Body of pancreas (tissue), 4 donors: ENCODE results near the gene METRNL. TPM values are rescaled to one million over a fixed set of nuclear protein-coding genes. Genes with fewer than 3 reads are reported as not detected.

Experiments used
- ATAC-seq: fragments of 150-250 bp; one replicate; pipeline ENCODE4 v1.9.1; 2016
- DNase-seq, 4 donors: peaks; one replicate each; pipeline ENCODE4 v3.0.0-alpha.2; 2019
- H3K27ac ChIP-seq, 4 donors: fragments of 200-600 bp; sonication (generic); 1 replicate in 3 of 4; 2 replicates in 1 of 4; pipeline versions ENCODE4 v1.5.1 to v1.6.1; 2016 to 2019; ENCODE audit warnings: mild to moderate bottlenecking in 1 of 4, mixed read lengths in 1 of 4, moderate library complexity in 1 of 4
- H3K27me3 ChIP-seq, 2 donors: fragments of 200-600 bp; sonication (generic); one replicate each; pipeline ENCODE4 v1.6.0; 2016; ENCODE audit warnings: mild to moderate bottlenecking in 1 of 2
- H3K36me3 ChIP-seq, 2 donors: fragments of 200-600 bp; sonication (generic); replicated peaks in 1 of 2; 2 replicates each; pipeline ENCODE4 v1.5.1; 2016; ENCODE audit warnings: low read depth in 2 of 2; ENCODE audit not compliant: insufficient read depth in 1 of 2
- H3K4me1 ChIP-seq: fragments of 200-600 bp; sonication (generic); one replicate; pipeline ENCODE4 v1.6.0; 2016
- H3K4me3 ChIP-seq, 2 donors: fragments of 200-600 bp; sonication (generic); 1 replicate in 1 of 2; 2 replicates in 1 of 2; pipeline ENCODE4 v1.5.1; 2016 to 2019
- H3K9me3 ChIP-seq, 3 donors: fragments of 200-600 bp; sonication (generic); 1 replicate in 2 of 3; 2 replicates in 1 of 3; pipeline ENCODE4 v1.5.1; 2016
- CTCF ChIP-seq, 7 experiments: fragments of 450-650 bp in 4 of 7; fragments of 200-600 bp in 3 of 7; sonication (generic) in 3 of 7; IDR thresholded peaks; one replicate each; pipeline ENCODE4 v1.5.1; 2016 to 2019; ENCODE audit warnings: antibody characterized with exemption in 7 of 7
- POLR2A ChIP-seq, 3 donors: fragments of 450-650 bp; IDR thresholded peaks; one replicate each; pipeline ENCODE4 v1.6.1; 2016; ENCODE audit warnings: antibody characterized with exemption in 3 of 3, mild to moderate bottlenecking in 2 of 3
- whole genome bisulfite sequencing, 2 donors: methylation state at CpG; one replicate each; pipeline ENCODE4 v1.1.5; 2017; 5-methylcytosine and 5-hydroxymethylcytosine counted together
- intact Hi-C: fragments of 100-400 bp; cut with DNase I; formaldehyde crosslinking; loops from one replicate; pipeline ENCODE4 v1.15.1; 2023
- total RNA-seq, 2 donors: library from RNA; depleted of rRNA; stranded (reverse); fragments of >200 nt; gene quantifications; one replicate each; pipeline ENCODE4 v1.1.0, GENCODE V29; 2016

METRNL gene
- total RNA-seq, 2 donors from 2014 or later = 21.3 to 26.4 TPM

DNA sequence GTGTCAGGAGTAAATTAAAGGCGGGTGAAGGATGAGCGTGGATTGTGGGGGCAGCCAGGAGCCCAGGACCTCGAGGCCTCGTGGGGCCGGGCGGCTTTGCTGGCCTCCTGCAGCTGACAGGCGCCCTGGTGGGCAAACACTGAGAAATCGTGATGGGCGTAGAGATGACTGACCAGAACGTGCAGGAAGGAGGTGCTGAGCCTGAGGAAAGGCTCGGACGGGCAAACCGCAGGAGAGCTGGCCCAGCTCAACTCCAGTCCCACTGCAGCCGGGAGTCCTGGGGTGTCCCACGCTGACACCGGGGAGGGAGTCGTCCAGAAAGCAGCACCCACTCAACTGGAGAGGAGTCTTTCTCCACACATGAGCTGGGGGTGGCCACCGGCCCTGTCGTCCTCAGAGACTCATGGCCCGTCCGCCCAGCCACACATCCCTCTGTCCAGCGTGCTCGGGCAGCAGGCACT is 36.9 kb downstream of the METRNL start:
- H3K27ac ChIP-seq = no peak overlapping the region
- H3K36me3 ChIP-seq = no peaks in the 10 kb centered on the region
- ATAC-seq = no peak
- DNase-seq = no peak
- H3K4me1 ChIP-seq = no peaks in the 10 kb centered on the region
- H3K4me3 ChIP-seq = no peak overlapping the region
- H3K9me3 ChIP-seq = no peaks in the 10 kb centered on the region
- H3K27me3 ChIP-seq = no peaks in the 10 kb centered on the region
- TF ChIP-seq POLR2A (IDR thresholded peaks at IDR 0.05) (no peak), CTCF (IDR thresholded peaks at IDR 0.05) (no peak)
- WGBS, 2 donors = 80 to 84% methylated on average over 13 to 23 of the region's 23 CpGs
- intact Hi-C loops = no loop called here

- no peak for DNase-seq
- ATAC-seq = no peak
- Histone ChIP-seq H3K9me3 (no peaks in the 10 kb centered on the region), H3K4me1 (no peaks in the 10 kb centered on the region), H3K4me3 (no peak overlapping the region), H3K27ac (no peak overlapping the region), H3K36me3 (no peaks in the 10 kb centered on the region), H3K27me3 (no peaks in the 10 kb centered on the region)
- 85% methylated on average over 20 to 21 of the region's 21 CpGs for whole genome bisulfite sequencing, 2 donors
- TF ChIP-seq CTCF (IDR thresholded peaks at IDR 0.05) = no peak
- no peak for TF ChIP-seq POLR2A (IDR thresholded peaks at IDR 0.05)
- intact Hi-C loops = no loop called here
Observed at GRCh38 chr17:83116783-83117555, 37.6 kb downstream of the METRNL start.

DNA sequence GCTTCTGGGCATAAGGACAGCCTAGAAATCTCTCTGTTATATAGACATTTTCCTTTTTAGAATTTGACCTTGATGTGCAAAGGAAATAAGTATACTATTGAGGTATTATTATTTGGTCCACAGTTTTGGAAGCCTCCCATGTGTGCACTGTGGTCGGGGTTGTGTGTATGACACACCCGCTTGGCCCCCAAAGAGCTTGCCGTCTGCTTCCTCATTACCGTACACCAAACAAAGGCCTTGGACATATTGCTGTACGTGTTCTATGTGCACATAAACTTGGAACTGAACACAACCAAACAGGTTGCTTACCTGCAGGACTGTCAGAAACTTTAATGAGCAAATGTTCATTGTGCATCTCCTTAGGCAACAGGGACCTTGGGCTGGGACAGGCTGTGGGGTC is 38.2 kb downstream of the METRNL start:
- intact Hi-C loops = no loop called here
- 62 to 79% methylated on average over 5 of the region's 5 CpGs for WGBS, 2 donors

DNA sequence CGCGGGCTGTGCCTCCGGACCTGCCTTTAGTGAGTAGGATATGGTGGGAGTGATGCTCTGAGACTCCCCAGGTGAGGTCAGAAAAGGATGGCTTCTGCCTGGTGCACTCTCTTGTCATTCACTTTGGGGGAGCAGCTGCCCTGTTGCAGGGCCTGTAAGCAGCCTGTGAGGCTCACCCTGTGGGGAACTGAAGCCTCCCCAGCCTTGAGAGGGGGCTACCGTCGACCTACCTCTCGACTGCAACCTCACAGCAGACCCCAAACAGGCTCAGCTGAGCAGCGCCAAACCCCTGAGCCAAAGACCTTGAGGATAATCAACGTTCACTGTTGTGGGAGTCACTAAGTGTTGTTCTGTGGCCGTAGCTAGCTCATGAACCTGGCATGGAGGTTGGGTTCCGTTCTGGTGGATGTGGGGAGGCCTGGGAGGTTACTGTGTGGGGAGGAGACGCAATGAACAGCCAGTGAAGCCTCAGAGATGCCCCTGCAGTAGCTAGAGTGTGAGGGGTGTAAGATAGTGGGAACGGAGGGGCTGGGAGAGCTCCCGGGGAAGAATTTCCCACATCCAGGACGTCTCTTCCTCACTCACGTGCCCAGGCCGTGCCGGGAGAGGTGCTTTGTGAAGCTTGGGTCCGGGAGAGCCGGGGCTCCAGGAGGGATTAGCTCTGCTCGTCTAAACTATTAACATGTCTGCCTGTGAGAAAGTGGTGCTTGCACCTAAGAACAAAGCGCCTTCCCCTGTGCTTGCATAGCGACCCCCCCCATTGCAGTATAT is 38.8 kb downstream of the METRNL start:
- Histone ChIP-seq H3K27me3 (no peaks in the 10 kb centered on the region), H3K9me3 (no peaks in the 10 kb centered on the region), H3K4me1 (no peaks in the 10 kb centered on the region), H3K36me3 (no peaks in the 10 kb centered on the region), H3K27ac (no peak overlapping the region), H3K4me3 (no peak overlapping the region)
- TF ChIP-seq CTCF (IDR thresholded peaks at IDR 0.05) (no peak), POLR2A (IDR thresholded peaks at IDR 0.05) (no peak)
- 75 to 77% methylated on average over 21 to 22 of the region's 22 CpGs for WGBS, 2 donors
- intact Hi-C loops = no loop called here
- ATAC-seq (no peak), DNase-seq (no peak)

More for the DNA sequence above, 38.2 kb downstream of the METRNL start:
- H3K27ac ChIP-seq = no peak overlapping the region
- H3K36me3 ChIP-seq = no peaks in the 10 kb centered on the region
- H3K27me3 ChIP-seq = no peaks in the 10 kb centered on the region
- H3K9me3 ChIP-seq = no peaks in the 10 kb centered on the region
- ATAC-seq (no peak), DNase-seq (no peak)
- H3K4me3 ChIP-seq = no peak overlapping the region
- H3K4me1 ChIP-seq = no peaks in the 10 kb centered on the region
- no peak for TF ChIP-seq POLR2A (IDR thresholded peaks at IDR 0.05)
- no peak for TF ChIP-seq CTCF (IDR thresholded peaks at IDR 0.05)
